Endothelial cell (in vitro differentiated cells): ENCODE measurements around the gene ATXN7L1. TPM values are rescaled to one million over a fixed set of nuclear protein-coding genes. Genes with fewer than 3 reads are reported as not detected.
A peak's percentile ranks its signal among the peaks of the same experiment; 100 is the strongest.

Source experiments
- DNase-seq: peaks from one replicate; pipeline ENCODE4 v3.0.0; 2021; ENCODE audit warnings: low spot score
- H3K27ac Mint-ChIP-seq: one replicate; pipeline ENCODE4 v1.8.0; 2021; ENCODE audit warnings: mixed read lengths, inconsistent platforms; ENCODE audit not compliant: unreplicated experiment
- H3K27me3 Mint-ChIP-seq: one replicate; pipeline ENCODE4 v1.8.0; 2021; ENCODE audit warnings: mild to moderate bottlenecking, moderate library complexity, mixed read lengths, inconsistent platforms; ENCODE audit not compliant: unreplicated experiment
- H3K36me3 Mint-ChIP-seq: one replicate; pipeline ENCODE4 v1.8.0; 2021; ENCODE audit warnings: mild to moderate bottlenecking, low read depth, mixed read lengths, inconsistent platforms; ENCODE audit not compliant: unreplicated experiment
- H3K4me1 Mint-ChIP-seq: one replicate; pipeline ENCODE4 v1.8.0; 2021; ENCODE audit warnings: mild to moderate bottlenecking, mixed read lengths, inconsistent platforms; ENCODE audit not compliant: unreplicated experiment
- H3K4me3 Mint-ChIP-seq: one replicate; pipeline ENCODE4 v1.8.0; 2021; ENCODE audit warnings: mild to moderate bottlenecking, mixed read lengths, inconsistent platforms; ENCODE audit not compliant: unreplicated experiment
- H3K9me3 Mint-ChIP-seq: one replicate; pipeline ENCODE4 v1.8.0; 2021; ENCODE audit warnings: mixed read lengths, inconsistent platforms; ENCODE audit not compliant: unreplicated experiment
- CTCF ChIP-seq: fragments of 200-600 bp; sonication (generic); IDR thresholded peaks from one replicate; pipeline ENCODE4 v1.5.0; 2021; ENCODE audit warnings: antibody characterized with exemption; ENCODE audit not compliant: unreplicated experiment
- total RNA-seq: library from RNA; stranded (reverse); fragmentation: NEBNext Ultra II Directional; extraction: Animal tissue kit (Norgen Biotek cat#: 25700); gene quantifications from one replicate; pipeline ENCODE4 v1.2.1, GENCODE V29; 2021; ENCODE audit not compliant: unreplicated experiment

Gene ATXN7L1
- total RNA-seq, 1 donor from 2014 or later = 18.4 TPM

DNA sequence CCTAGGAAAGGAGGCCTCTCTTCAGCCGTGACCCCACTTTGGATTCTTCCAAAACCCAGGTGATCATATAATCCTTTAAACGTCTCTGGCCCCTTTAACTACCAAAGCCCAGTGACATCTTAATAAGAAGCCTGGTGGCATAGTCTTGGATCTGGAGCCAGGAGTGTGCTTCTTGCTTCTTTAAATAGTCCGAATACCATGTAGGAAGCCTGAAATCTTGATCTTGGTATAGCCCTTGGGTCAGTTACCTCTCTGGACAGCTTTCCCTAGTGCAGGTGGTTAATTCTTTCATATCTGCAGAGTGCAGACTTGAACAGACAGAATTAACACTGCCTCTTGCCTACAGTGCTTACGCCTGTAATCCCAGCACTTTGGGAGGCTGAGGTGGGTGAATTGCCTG, 156.5 kb downstream of the ATXN7L1 start:
- no peak for TF ChIP-seq CTCF
- peaks cover 3% of the 10 kb centered on the region for H3K36me3 Mint-ChIP-seq
- H3K27ac Mint-ChIP-seq = no peak overlapping the region
- H3K9me3 Mint-ChIP-seq = no peaks in the 10 kb centered on the region
- H3K4me3 Mint-ChIP-seq = no peak overlapping the region
- no peaks in the 10 kb centered on the region for H3K27me3 Mint-ChIP-seq
- H3K4me1 Mint-ChIP-seq = peaks cover 6% of the 10 kb centered on the region
- no peak for DNase-seq

- Mint-ChIP-seq H3K27ac (no peak overlapping the region), H3K4me1 (peaks cover 6% of the 10 kb centered on the region), H3K27me3 (no peaks in the 10 kb centered on the region)
Measured at GRCh38 chr7:105719395-105719794, 157.0 kb downstream of the ATXN7L1 start.

GRCh38 chr7:105718511-105718925, 157.9 kb downstream of the ATXN7L1 start:
- Mint-ChIP-seq H3K27ac (no peak overlapping the region), H3K9me3 (no peaks in the 10 kb centered on the region), H3K36me3 (peaks cover 4% of the 10 kb centered on the region), H3K4me1 (peaks cover 6% of the 10 kb centered on the region), H3K27me3 (no peaks in the 10 kb centered on the region), H3K4me3 (no peak overlapping the region)
- DNase-seq = no peak
- TF ChIP-seq CTCF = no peak

More at GRCh38 chr7:105719395-105719794, 157.0 kb downstream of the ATXN7L1 start:
- no peak for DNase-seq
- no peak for TF ChIP-seq CTCF
- H3K36me3 Mint-ChIP-seq = peaks cover 3% of the 10 kb centered on the region
- no peaks in the 10 kb centered on the region for H3K9me3 Mint-ChIP-seq
- H3K4me3 Mint-ChIP-seq = no peak overlapping the region

GRCh38 chr7:105715528-105715927, 160.9 kb downstream of the ATXN7L1 start:
- Mint-ChIP-seq H3K4me3 (no peak overlapping the region), H3K4me1 (peaks cover 6% of the 10 kb centered on the region), H3K36me3 (peaks cover 27% of the 10 kb centered on the region), H3K9me3 (peaks cover 22% of the 10 kb centered on the region), H3K27me3 (no peaks in the 10 kb centered on the region), H3K27ac (no peak overlapping the region)
- no peak for DNase-seq
- no peak for TF ChIP-seq CTCF

DNA sequence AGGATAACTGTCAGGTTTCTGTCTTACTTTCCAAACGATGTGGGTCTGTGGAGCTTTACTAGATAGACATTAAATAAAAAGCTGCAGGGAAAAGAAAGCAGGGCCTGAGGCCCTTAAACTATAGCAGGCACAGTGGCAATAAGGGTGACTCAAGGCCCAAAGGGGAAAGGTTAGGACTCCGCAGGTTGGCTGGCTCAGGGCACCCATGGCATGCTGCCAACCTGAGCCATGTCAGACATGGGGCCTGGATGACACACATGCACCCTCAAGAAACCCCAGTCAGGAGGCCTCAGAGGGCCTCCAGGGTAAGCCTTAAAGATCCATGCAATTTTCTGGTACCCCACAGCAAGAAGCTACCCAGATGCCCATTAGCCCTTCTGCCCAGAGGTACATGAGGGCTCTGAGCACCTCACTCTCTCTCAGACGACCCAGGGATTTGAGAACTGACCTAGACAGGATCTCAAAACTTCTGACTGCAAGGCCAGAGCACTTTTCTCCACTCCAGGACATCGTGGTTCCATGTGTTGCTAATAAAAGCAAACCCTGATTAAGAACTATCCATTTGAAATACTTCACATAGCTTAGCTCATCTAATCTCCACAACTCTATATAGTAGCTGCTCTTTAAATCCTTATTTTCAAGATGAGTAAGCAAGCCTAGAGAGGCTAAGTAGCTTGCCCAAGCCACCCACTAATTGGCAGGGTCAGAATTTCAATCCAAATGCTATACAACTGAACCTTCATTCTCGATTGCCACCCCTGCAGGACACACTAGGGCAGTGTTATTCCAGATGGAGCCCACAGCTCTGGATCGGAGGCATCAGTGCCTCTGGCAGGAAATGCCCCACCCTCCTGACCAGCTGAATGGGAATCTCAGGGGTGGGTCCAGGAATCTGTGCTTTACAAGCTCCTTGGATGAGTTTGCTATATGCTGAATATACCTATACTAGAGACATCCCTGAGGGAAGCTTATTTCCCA, 162.6 kb downstream of the ATXN7L1 start:
- H3K27me3 Mint-ChIP-seq = no peaks in the 10 kb centered on the region
- peaks cover 34% of the 10 kb centered on the region for H3K36me3 Mint-ChIP-seq

More for the DNA sequence above, 162.6 kb downstream of the ATXN7L1 start:
- Mint-ChIP-seq H3K9me3 (peaks cover 27% of the 10 kb centered on the region), H3K4me3 (no peak overlapping the region), H3K27ac (peak overlapping the region; percentile 13), H3K4me1 (peaks cover 4% of the 10 kb centered on the region)
- TF ChIP-seq CTCF = no peak
- no peak for DNase-seq
